HL-60 (cell line): Measurements from ENCODE around the gene LIMS1.

Experiments used
- DNase-seq, 2 experiments: peaks; one replicate each; pipeline ENCODE4 v3.0.0-alpha.2; 2010 to 2020; ENCODE audit warnings: low read depth in 1 of 2, low spot score in 1 of 2
- H3K27ac ChIP-seq: fragments of 250-450 bp; sonication (Bioruptor Pico); replicated peaks from 2 replicates; pipeline ENCODE4 v1.5.1; 2020; ENCODE audit warnings: mild to moderate bottlenecking, moderate library complexity
- H3K27me3 ChIP-seq: fragments of 250-450 bp; sonication (Bioruptor Pico); 2 replicates; pipeline ENCODE4 v1.5.1; 2021; ENCODE audit warnings: mild to moderate bottlenecking, moderate library complexity; ENCODE audit not compliant: insufficient read depth, poor library complexity, severe bottlenecking
- H3K4me3 ChIP-seq: replicated peaks from 2 replicates; pipeline ENCODE4 v1.5.1; 2011; ENCODE audit warnings: mild to moderate bottlenecking, control low read depth, low read length; ENCODE audit not compliant: insufficient read depth
- CTCF ChIP-seq: IDR thresholded peaks from one replicate; pipeline ENCODE4 v1.5.1; 2011; ENCODE audit warnings: low read length, control low read depth, inconsistent platforms; ENCODE audit not compliant: insufficient read depth
- GABPA ChIP-seq: IDR thresholded peaks from 2 replicates; pipeline ENCODE4 v1.6.1; 2012; ENCODE audit warnings: low read depth
- POLR2AphosphoS5 ChIP-seq: IDR thresholded peaks from 2 replicates; pipeline ENCODE4 v1.6.1; 2012; ENCODE audit warnings: low read depth
- REST ChIP-seq: IDR thresholded peaks from 2 replicates; pipeline ENCODE4 v1.6.1; 2012; ENCODE audit warnings: low read depth; ENCODE audit not compliant: insufficient replicate concordance
- SPI1 ChIP-seq: IDR thresholded peaks from 2 replicates; pipeline ENCODE4 v1.6.1; 2012; ENCODE audit warnings: low read depth, mild to moderate bottlenecking, borderline replicate concordance

LIMS1 gene

DNA sequence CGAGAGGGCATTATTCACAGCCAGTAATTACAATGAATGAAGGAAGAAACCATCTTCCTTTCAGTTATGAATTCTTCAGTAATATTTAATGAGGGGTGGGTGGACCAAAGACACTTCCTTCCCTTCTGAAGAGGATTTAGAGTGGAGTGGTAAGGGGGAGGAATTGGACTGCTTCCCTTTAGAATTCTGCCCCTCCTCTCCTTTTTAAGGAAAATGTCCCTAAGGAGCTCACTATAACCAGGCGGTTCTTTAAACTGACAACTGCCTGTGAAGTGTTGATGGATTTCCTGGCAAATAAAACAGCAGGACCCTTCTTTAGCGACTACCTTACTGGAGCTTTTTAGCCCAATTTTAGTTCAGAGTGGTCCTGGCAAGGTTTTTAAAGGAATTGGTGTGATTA, 86.4 kb downstream of the LIMS1 start:
- no peaks in the 10 kb centered on the region for H3K27me3 ChIP-seq
- no peak for TF ChIP-seq POLR2AphosphoS5
- TF ChIP-seq CTCF: no peak
- TF ChIP-seq GABPA: no peak
- TF ChIP-seq SPI1: no peak
- no peak for TF ChIP-seq REST
- no peak overlapping the region for H3K4me3 ChIP-seq
- DNase-seq: no peak
- no peak overlapping the region for H3K27ac ChIP-seq

DNA sequence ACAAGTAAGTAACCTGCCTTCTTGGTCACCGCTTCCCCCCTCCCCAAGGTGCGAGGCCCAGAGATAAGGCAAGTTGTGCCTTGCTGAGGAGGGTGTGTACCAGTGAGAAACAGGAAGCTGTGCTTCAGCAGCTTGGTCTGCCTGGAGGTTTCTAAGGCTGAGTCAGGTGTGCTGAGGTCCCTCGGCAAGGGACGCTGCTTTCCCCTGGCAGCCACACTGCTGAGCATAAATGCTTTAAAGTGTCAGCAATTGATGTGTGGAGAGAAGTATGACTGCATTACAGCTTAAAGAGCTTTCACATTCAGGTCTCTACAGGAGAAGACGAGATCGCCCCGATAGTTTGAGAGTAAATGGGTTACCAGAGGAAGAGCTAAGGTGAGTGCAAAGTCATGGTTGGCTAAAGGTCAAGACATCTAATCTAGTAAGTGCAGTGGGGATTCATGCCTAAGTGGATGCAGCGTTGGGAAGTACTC, 86.9 kb downstream of the LIMS1 start:
- Histone ChIP-seq H3K27me3 (no peaks in the 10 kb centered on the region), H3K4me3 (no peak overlapping the region), H3K27ac (no peak overlapping the region)
- DNase-seq: peak in 1 of 2 experiments; percentile 56
- TF ChIP-seq SPI1: peak; percentile 12; the same call in 1 of the 2 replicates
- no peak for TF ChIP-seq REST

- H3K4me3 ChIP-seq: no peak overlapping the region
- no peaks in the 10 kb centered on the region for H3K27me3 ChIP-seq
- no peak for DNase-seq
- no peak for TF ChIP-seq CTCF
- TF ChIP-seq SPI1: peak; percentile 89
- no peak overlapping the region for H3K27ac ChIP-seq
Observed at GRCh38 chr2:108621687-108622681, 87.7 kb downstream of the LIMS1 start.

GRCh38 chr2:108623616-108624015, 89.3 kb downstream of the LIMS1 start:
- Histone ChIP-seq H3K27ac (no peak overlapping the region), H3K27me3 (no peaks in the 10 kb centered on the region), H3K4me3 (no peak overlapping the region)
- TF ChIP-seq POLR2AphosphoS5: no peak
- no peak for TF ChIP-seq CTCF
- TF ChIP-seq SPI1: no peak
- TF ChIP-seq GABPA: no peak
- TF ChIP-seq REST: no peak
- DNase-seq: no peak
